Keratinocyte (primary cell): ENCODE results near the gene TRIP13. TPM values are rescaled to one million over a fixed set of nuclear protein-coding genes. Genes with fewer than 3 reads are reported as not detected.

Experiments
- DNase-seq: peaks from one replicate; pipeline ENCODE4 v3.0.0-alpha.2; 2011; ENCODE audit warnings: low read depth, missing footprints, low spot score
- FAIRE-seq: peaks from 2 replicates; lab custom pipeline; 2011; peaks lifted over from hg19 to GRCh38; lab: Jason Lieb, UNC
- H2AFZ ChIP-seq: 2 replicates; pipeline ENCODE4 v1.6.0; 2012; ENCODE audit warnings: low read length, control low read depth, inconsistent platforms; ENCODE audit not compliant: control insufficient read depth
- H3K27ac ChIP-seq: 2 replicates; pipeline ENCODE4 v1.5.1; 2011; ENCODE audit warnings: low read length; ENCODE audit not compliant: control insufficient read depth, insufficient read depth
- H3K27me3 ChIP-seq: 3 replicates; pipeline ENCODE4 v1.6.0; 2011; ENCODE audit warnings: low read length; ENCODE audit not compliant: control insufficient read depth, insufficient read depth; ENCODE audit errors: extremely low read depth
- H3K36me3 ChIP-seq, 2 experiments: 2 replicates in 1 of 2; 3 replicates in 1 of 2; pipeline ENCODE4 v1.5.1; 2011; ENCODE audit warnings: low read length in 2 of 2, mild to moderate bottlenecking in 1 of 2; ENCODE audit not compliant: control insufficient read depth in 2 of 2, insufficient read depth in 2 of 2; ENCODE audit errors: extremely low read depth in 1 of 2
- H3K4me1 ChIP-seq: 3 replicates; pipeline ENCODE4 v1.5.1; 2011; ENCODE audit warnings: low read length; ENCODE audit not compliant: control insufficient read depth, insufficient read depth; ENCODE audit errors: extremely low read depth
- H3K4me2 ChIP-seq: 3 replicates; pipeline ENCODE4 v1.6.0; 2011; ENCODE audit warnings: low read depth, low read length; ENCODE audit not compliant: control insufficient read depth, insufficient read depth; ENCODE audit errors: extremely low read depth
- H3K4me3 ChIP-seq, 3 experiments: fragments of 200-600 bp in 1 of 3; sonication (generic) in 1 of 3; 2 replicates in 2 of 3; 3 replicates in 1 of 3; pipeline ENCODE4 v1.5.1; 2011 to 2016; ENCODE audit warnings: low read length in 3 of 3, mild to moderate bottlenecking in 3 of 3, control low read depth in 2 of 3, inconsistent platforms in 1 of 3, low read depth in 1 of 3, mixed read lengths in 1 of 3, mixed run types in 1 of 3, moderate library complexity in 1 of 3; ENCODE audit not compliant: control insufficient read depth in 2 of 3, insufficient read depth in 2 of 3; ENCODE audit errors: extremely low read depth in 1 of 3
- H3K79me2 ChIP-seq: 2 replicates; pipeline ENCODE4 v1.6.0; 2012; ENCODE audit warnings: low read length; ENCODE audit not compliant: control insufficient read depth, insufficient read depth
- H3K9ac ChIP-seq: 3 replicates; pipeline ENCODE4 v1.6.0; 2011; ENCODE audit warnings: low read length; ENCODE audit not compliant: control insufficient read depth, insufficient read depth; ENCODE audit errors: extremely low read depth
- H3K9me1 ChIP-seq: 3 replicates; pipeline ENCODE4 v1.6.0; 2011; ENCODE audit warnings: low read length; ENCODE audit not compliant: control insufficient read depth, insufficient read depth; ENCODE audit errors: extremely low read depth
- H3K9me3 ChIP-seq: 2 replicates; pipeline ENCODE4 v1.5.1; 2012; ENCODE audit warnings: low read depth, low read length; ENCODE audit not compliant: control insufficient read depth
- H4K20me1 ChIP-seq: 3 replicates; pipeline ENCODE4 v1.6.0; 2011; ENCODE audit warnings: low read length; ENCODE audit not compliant: control insufficient read depth, insufficient read depth; ENCODE audit errors: extremely low read depth
- EZH2 ChIP-seq: IDR thresholded peaks from one replicate; pipeline ENCODE4 v1.6.1; 2012; ENCODE audit warnings: inconsistent platforms, mild to moderate bottlenecking, low read length, moderate library complexity
- dilution Hi-C: fragments of 300-500 bp; cut with MboI; formaldehyde crosslinking; loops from one replicate; pipeline ENCODE4 v1.7.0; 2020; ENCODE audit warnings: low sequenced_read_pairs; ENCODE audit not compliant: extremely low pct_ligation_motif_present
- polyA plus RNA-seq, 5 experiments: library from polyadenylated mRNA; depleted of rRNA in 3 of 5; stranded (reverse) in 3 of 5; stranded (forward) in 1 of 5; unstranded in 1 of 5; fragments of >200 nt; gene quantifications; 1 replicate in 1 of 5; 2 replicates in 3 of 5; 3 replicates in 1 of 5; pipeline versions ENCODE4 v1.2.1 to v1.2.3, GENCODE V29; 2011 to 2012; ENCODE audit warnings: missing spikeins in 2 of 5, low read depth in 1 of 5, low replicate concordance in 1 of 5
- TF ChIP-seq, protein P1 (sequence below), 3 experiments: IDR thresholded peaks in 1 of 3; conservative IDR thresholded peaks in 1 of 3; optimal IDR thresholded peaks in 1 of 3; 2 replicates in 2 of 3; 3 replicates in 1 of 3; pipeline versions ENCODE3 to v1.5.1; 2011; ENCODE audit warnings: low read length in 3 of 3, mild to moderate bottlenecking in 3 of 3, moderate library complexity in 2 of 3, control low read depth in 1 of 3, inconsistent platforms in 1 of 3; ENCODE audit not compliant: insufficient read depth in 2 of 3; ENCODE audit errors: extremely low read depth in 1 of 3

Gene TRIP13
- polyA plus RNA-seq, 1 donor (not counting 4 experiments of a cell fraction or from before 2014, with no cell fraction given), result 37.8 TPM

DNA sequence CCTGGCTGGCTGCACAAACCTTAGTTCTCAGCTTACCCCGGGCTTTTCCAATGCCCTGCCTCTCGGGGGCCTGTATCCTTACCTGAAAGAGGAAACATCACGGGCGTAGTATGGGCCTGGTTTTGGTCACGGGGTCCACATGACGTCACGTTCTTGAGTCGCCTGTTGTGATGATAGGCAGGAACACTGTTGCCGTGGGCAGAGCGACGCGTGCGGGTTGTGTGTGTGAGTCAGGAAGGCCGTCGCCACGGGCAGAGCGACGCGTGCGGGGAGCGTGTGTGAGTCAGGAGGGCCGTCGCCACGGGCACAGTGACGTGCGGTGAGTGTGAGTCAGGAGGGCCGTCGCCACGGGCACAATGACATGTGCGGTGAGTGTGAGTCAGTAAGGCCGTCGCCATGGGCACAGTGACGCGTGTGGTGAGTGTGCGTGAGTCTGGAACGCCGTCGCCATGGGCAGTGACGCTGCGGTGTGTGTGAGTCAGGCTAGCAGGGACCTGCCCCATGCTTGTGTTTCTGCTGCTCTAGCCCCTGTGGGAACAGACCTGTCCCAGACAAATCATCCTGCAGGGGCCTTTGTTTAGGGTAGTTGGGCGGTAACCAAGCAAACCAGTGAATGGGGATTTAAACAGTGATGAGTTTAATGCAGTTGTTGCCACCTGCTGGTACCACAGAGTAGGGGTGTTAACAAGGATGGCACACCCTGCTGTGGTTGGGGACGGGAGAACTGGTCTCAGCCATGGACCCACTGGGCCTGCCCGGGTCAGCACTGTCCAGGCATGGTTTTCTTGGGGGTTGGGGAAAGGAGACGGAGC is 19.8 kb downstream of the TRIP13 start:
- DNase-seq (peak; percentile 100), FAIRE-seq (peak; percentile 92)

DNA sequence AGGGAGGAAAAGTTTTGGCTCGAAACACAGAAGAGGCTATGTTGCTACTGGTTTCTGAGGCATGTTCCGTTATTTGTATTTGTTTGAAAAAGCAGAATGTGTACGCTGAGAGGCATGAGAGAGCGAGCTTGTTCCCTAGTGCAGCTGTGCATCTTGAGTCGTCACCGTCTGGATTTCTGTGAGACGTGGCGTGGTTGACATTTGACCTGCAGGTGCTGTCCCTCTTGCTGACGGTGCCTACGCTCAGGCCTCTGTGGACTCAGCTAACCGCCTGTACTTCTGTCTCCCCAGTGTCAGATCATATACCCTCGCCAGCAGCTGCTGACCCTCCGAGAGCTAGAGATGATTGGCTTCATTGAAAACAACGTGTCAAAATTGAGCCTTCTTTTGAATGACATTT is 21.5 kb downstream of the TRIP13 start:
- no peak for TF ChIP-seq EZH2
- TF ChIP-seq, protein P1, sequence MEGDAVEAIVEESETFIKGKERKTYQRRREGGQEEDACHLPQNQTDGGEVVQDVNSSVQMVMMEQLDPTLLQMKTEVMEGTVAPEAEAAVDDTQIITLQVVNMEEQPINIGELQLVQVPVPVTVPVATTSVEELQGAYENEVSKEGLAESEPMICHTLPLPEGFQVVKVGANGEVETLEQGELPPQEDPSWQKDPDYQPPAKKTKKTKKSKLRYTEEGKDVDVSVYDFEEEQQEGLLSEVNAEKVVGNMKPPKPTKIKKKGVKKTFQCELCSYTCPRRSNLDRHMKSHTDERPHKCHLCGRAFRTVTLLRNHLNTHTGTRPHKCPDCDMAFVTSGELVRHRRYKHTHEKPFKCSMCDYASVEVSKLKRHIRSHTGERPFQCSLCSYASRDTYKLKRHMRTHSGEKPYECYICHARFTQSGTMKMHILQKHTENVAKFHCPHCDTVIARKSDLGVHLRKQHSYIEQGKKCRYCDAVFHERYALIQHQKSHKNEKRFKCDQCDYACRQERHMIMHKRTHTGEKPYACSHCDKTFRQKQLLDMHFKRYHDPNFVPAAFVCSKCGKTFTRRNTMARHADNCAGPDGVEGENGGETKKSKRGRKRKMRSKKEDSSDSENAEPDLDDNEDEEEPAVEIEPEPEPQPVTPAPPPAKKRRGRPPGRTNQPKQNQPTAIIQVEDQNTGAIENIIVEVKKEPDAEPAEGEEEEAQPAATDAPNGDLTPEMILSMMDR (optimal IDR thresholded peaks at IDR 0.05 in 1 of 3, IDR thresholded peaks at IDR 0.05 in 1 of 3, conservative IDR thresholded peaks at IDR 0.05 in 1 of 3; ENCODE audit: extremely low read depth in 1 of 3, insufficient read depth in 2 of 3, low read length in 3 of 3), result no peak
- Histone ChIP-seq H3K27ac (peak overlapping the region; percentile 93), H3K79me2 (no peaks in the 10 kb centered on the region), H3K9me1 (no peaks in the 10 kb centered on the region), H3K4me2 (no peak overlapping the region), H4K20me1 (peaks cover 3% of the 10 kb centered on the region), H3K4me1 (peaks cover 19% of the 10 kb centered on the region), H3K4me3 (no peak overlapping the region), H2AFZ (no peak overlapping the region), H3K9ac (no peak overlapping the region), H3K36me3 (peaks cover 1 to 32% of the 10 kb centered on the region in 2 experiments), H3K27me3 (no peaks in the 10 kb centered on the region), H3K9me3 (no peaks in the 10 kb centered on the region)
- dilution Hi-C loops, result no loop called here
- no peak for DNase-seq
- FAIRE-seq, result no peak

More for the DNA sequence above, 19.8 kb downstream of the TRIP13 start:
- dilution Hi-C loops, result no loop called here
- H3K27me3 ChIP-seq, result no peaks in the 10 kb centered on the region
- TF ChIP-seq EZH2, result no peak
- TF ChIP-seq, protein P1 (optimal IDR thresholded peaks at IDR 0.05 in 1 of 3, IDR thresholded peaks at IDR 0.05 in 1 of 3, conservative IDR thresholded peaks at IDR 0.05 in 1 of 3; ENCODE audit: extremely low read depth in 1 of 3, insufficient read depth in 2 of 3, low read length in 3 of 3), result peak in 2 of 3 experiments; percentile 51 to 75
- peaks cover 3% of the 10 kb centered on the region for H4K20me1 ChIP-seq
- H3K79me2 ChIP-seq, result no peaks in the 10 kb centered on the region
- peaks cover 1 to 35% of the 10 kb centered on the region in 2 experiments for H3K36me3 ChIP-seq
- peak overlapping the region; percentile 77 for H3K9ac ChIP-seq
- H3K4me1 ChIP-seq, result peaks cover 23% of the 10 kb centered on the region
- H2AFZ ChIP-seq, result no peak overlapping the region
- no peaks in the 10 kb centered on the region for H3K9me3 ChIP-seq
- peak overlapping the region; percentile 59 for H3K4me2 ChIP-seq
- H3K9me1 ChIP-seq, result no peaks in the 10 kb centered on the region
- peak overlapping the region in 1 of 3 experiments; percentile 0 for H3K4me3 ChIP-seq
- peak overlapping the region; percentile 93 for H3K27ac ChIP-seq
